H7 (cell line): Measurements from ENCODE around the gene TJP2. TPM values are rescaled to one million over a fixed set of nuclear protein-coding genes. Genes with fewer than 3 reads are reported as not detected.

Experiments used
- DNase-seq: peaks from one replicate; pipeline ENCODE4 v3.0.0; 2012
- H3K27me3 ChIP-seq: 2 replicates; pipeline ENCODE4 v1.6.0; 2011; ENCODE audit warnings: mild to moderate bottlenecking, low read length; ENCODE audit not compliant: control insufficient read depth, insufficient read depth
- H3K36me3 ChIP-seq: replicated peaks from 2 replicates; pipeline ENCODE4 v1.5.1; 2011; ENCODE audit warnings: low read length; ENCODE audit not compliant: control insufficient read depth, insufficient read depth
- H3K4me3 ChIP-seq: 2 replicates; pipeline ENCODE4 v1.5.1; 2011; ENCODE audit warnings: low read depth, mild to moderate bottlenecking, control low read depth, low read length, moderate library complexity; ENCODE audit not compliant: insufficient read depth
- total RNA-seq: library from RNA; depleted of rRNA; stranded (reverse); fragments of >200 nt; shearing (Covaris generic); gene quantifications from 2 replicates; pipeline ENCODE4 v1.2.3, GENCODE V29; 2014; rRNA removed

The TJP2 gene
- total RNA-seq, 1 experiment from 2014 or later, result 107 TPM

DNA sequence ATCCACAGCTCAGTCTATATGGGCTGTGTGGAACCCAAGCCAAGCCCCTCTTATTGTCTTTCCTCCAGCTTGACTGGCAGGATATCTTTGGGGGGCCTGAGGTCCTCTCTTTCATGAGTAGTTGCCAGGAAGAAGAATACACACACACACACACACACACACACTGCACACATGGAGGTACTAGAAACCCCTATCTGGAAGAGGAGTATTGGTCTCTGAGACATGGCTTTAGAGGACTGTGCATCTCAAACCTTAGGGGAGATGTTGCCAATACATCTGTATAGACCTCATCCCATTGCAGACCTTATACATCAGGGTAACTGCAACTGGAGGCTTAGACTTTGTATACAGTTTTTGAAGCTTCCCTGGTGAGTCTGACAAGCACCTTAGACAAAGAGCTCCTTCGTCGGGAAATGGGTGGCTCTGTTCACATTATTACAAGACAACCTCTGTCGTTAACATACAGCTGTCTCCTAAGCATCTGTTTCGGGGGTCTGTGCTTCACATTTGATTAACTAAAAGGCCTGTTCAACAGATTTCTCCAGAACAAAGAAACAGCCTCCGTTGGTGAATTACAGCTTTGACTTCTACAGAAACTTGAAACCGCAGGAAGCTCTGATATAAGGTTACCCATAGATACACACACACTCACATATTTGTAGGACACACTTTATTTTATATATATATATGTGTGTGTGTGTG is 145.4 kb downstream of the TJP2 start:
- H3K36me3 ChIP-seq, result no peaks in the 10 kb centered on the region
- no peak overlapping the region for H3K4me3 ChIP-seq
- DNase-seq, result no peak
- H3K27me3 ChIP-seq, result peaks cover 6% of the 10 kb centered on the region; the same call in 1 of the 2 replicates

DNA sequence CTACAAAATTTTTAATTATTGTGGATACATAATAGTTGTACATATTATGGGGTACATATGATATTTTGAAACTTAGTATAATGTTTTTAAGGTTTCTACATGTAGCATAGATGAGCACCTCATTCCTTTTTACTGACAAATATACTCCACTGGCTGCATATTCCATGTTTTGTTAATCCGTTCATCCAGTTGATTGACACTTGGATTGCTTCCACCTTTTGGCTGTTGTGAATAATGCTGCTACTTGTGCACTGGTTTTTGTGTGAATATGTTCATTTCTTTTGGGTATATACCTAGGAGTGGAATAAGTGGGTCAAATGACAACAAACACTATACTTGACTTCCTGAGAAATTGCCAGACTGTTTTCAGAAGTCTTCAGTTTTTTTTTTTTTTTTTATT is 148.2 kb downstream of the TJP2 start:
- Histone ChIP-seq H3K4me3 (no peak overlapping the region), H3K36me3 (no peaks in the 10 kb centered on the region), H3K27me3 (peaks cover 22% of the 10 kb centered on the region)
- DNase-seq, result no peak

DNA sequence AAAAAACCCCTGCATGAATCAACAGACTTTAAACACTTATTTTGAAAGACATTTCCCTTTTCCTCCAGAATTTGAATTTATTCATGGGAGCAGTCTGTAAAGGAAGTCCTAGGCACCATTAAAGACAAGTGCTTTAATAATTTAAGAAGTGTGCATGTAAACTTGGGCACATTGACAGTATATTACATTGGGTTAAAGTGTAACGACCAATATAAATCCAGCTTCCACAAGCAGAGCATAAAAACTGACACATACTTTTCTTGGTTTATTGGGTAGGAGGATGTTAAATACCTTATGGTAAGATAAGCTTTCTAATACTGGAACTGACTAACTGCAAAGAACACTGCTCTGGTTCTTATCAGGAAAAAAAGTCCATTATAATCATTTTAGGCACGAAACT is 149.8 kb downstream of the TJP2 start:
- peaks cover 22% of the 10 kb centered on the region for H3K27me3 ChIP-seq
- H3K36me3 ChIP-seq, result no peaks in the 10 kb centered on the region
- no peak for DNase-seq
- H3K4me3 ChIP-seq, result no peak overlapping the region

Other genes with a start within 250 kb of the TJP2 start
- not detected in 2 replicates for gene PRKACG, start 160.2 kb upstream of the TJP2 start, total RNA-seq
- 9.3 and 10.0 TPM in 2 replicates for gene FXN, start 138.5 kb upstream of the TJP2 start, total RNA-seq
- gene ENTREP1, start 150.9 kb downstream of the TJP2 start, total RNA-seq, result 7.5 and 8.6 TPM in 2 replicates